Lung (tissue), 12 donors: ENCODE results near the gene MLKL. TPM values are rescaled to one million over a fixed set of nuclear protein-coding genes. Genes with fewer than 3 reads are reported as not detected.

ENCODE experiments used
- ATAC-seq: fragments of 200-7000 bp; cut with Tn5 transposase; one replicate; pipeline ENCODE4 v1.9.1; 2020; ENCODE audit warnings: moderate number of reproducible peaks; ENCODE audit not compliant: insufficient read depth, low FRiP score
- DNase-seq, 3 donors: peaks; one replicate each; pipeline ENCODE4 v3.0.0-alpha.2; 2013 to 2017
- H3K27ac ChIP-seq, 2 donors: one replicate each; pipeline ENCODE4 v1.5.1; 2013; ENCODE audit warnings: mild to moderate bottlenecking in 2 of 2, moderate library complexity in 2 of 2, control low read depth in 1 of 2, inconsistent platforms in 1 of 2, low read depth in 1 of 2, low read length in 1 of 2
- H3K27me3 ChIP-seq, 3 donors: one replicate each; pipeline ENCODE4 v1.5.1; 2013; ENCODE audit warnings: low read length in 2 of 3; ENCODE audit not compliant: control insufficient read depth in 3 of 3, insufficient read depth in 3 of 3
- H3K36me3 ChIP-seq, 4 donors: one replicate each; pipeline ENCODE4 v1.5.1; 2013; ENCODE audit warnings: low read length in 4 of 4, mild to moderate bottlenecking in 1 of 4, moderate library complexity in 1 of 4; ENCODE audit not compliant: control insufficient read depth in 4 of 4, insufficient read depth in 4 of 4
- H3K4me1 ChIP-seq, 5 donors: one replicate each; pipeline ENCODE4 v1.5.1; 2013; ENCODE audit warnings: low read length in 5 of 5, mild to moderate bottlenecking in 2 of 5, moderate library complexity in 1 of 5; ENCODE audit not compliant: control insufficient read depth in 5 of 5, insufficient read depth in 5 of 5
- H3K4me3 ChIP-seq: one replicate; pipeline ENCODE4 v1.5.1; 2013; ENCODE audit warnings: mild to moderate bottlenecking, control low read depth, moderate library complexity
- H3K9ac ChIP-seq, 2 donors: one replicate each; pipeline ENCODE4 v1.5.1; 2013; ENCODE audit warnings: low read length in 2 of 2, control low read depth in 1 of 2; ENCODE audit not compliant: insufficient read depth in 1 of 2
- H3K9me3 ChIP-seq, 4 donors: one replicate each; pipeline ENCODE4 v1.5.1; 2013; ENCODE audit warnings: low read length in 3 of 4, mild to moderate bottlenecking in 1 of 4, moderate library complexity in 1 of 4; ENCODE audit not compliant: control insufficient read depth in 4 of 4, insufficient read depth in 3 of 4
- WGBS, 2 donors: extraction: QIAGEN DNeasy Blood & Tissue Kit; methylation state at CpG; one replicate each; pipeline ENCODE4 v1.1.7; 2013; 5-methylcytosine and 5-hydroxymethylcytosine counted together
- polyA plus RNA-seq, 2 donors: library from polyadenylated mRNA; stranded (reverse); fragments of 200-250 nt; gene quantifications; one replicate each; pipeline ENCODE4 v1.2.1, GENCODE V29; 2013
- total RNA-seq, 2 donors: library from RNA; depleted of rRNA in 1 of 2; stranded (reverse); fragments of >200 nt in 1 of 2; gene quantifications; one replicate each; pipeline ENCODE4 v1.2.1, GENCODE V29; 2014 to 2021
- TF ChIP-seq, protein P1 (sequence below): IDR thresholded peaks from 2 replicates; pipeline ENCODE4 v1.5.1; 2012; ENCODE audit warnings: mild to moderate bottlenecking; ENCODE audit errors: control extremely low read depth, extremely low read depth
- donor health status: control.
- donor health status: control.
- donor health status: Bipolar disorder and iron deficiency.
- donor health status: healthy.
- donor health status: DM: yes; HTN: yes; CAD: no.

MLKL gene
- total and polyA plus RNA-seq, 4 donors = 13.1 to 32.1 (median 22.5) TPM

DNA sequence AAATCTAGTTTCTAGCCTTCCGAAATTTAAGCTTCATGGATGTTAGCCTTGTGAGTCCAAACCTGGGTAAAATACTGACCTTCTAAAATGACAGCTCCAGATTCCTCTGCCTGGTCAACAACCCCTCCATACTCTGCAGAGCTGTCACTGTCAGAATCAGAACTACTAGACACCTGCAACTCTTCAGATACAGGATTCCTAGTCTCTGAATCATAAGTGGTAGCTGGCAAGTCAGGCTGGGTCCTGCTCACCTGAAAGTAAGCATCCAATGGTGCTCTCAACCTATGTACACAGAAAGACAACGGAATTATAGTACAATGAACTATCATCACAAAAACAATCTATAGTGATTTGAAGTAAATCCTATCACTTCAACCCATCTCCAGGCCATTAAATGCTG is 48.8 kb downstream of the MLKL start:
- DNase-seq = no peak
- H3K4me3 ChIP-seq = no peak overlapping the region
- H3K4me1 ChIP-seq = no peaks in the 10 kb centered on the region
- no peak for ATAC-seq
- no peaks in the 10 kb centered on the region for H3K27me3 ChIP-seq
- TF ChIP-seq, protein P1, sequence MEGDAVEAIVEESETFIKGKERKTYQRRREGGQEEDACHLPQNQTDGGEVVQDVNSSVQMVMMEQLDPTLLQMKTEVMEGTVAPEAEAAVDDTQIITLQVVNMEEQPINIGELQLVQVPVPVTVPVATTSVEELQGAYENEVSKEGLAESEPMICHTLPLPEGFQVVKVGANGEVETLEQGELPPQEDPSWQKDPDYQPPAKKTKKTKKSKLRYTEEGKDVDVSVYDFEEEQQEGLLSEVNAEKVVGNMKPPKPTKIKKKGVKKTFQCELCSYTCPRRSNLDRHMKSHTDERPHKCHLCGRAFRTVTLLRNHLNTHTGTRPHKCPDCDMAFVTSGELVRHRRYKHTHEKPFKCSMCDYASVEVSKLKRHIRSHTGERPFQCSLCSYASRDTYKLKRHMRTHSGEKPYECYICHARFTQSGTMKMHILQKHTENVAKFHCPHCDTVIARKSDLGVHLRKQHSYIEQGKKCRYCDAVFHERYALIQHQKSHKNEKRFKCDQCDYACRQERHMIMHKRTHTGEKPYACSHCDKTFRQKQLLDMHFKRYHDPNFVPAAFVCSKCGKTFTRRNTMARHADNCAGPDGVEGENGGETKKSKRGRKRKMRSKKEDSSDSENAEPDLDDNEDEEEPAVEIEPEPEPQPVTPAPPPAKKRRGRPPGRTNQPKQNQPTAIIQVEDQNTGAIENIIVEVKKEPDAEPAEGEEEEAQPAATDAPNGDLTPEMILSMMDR = no peak
- H3K9me3 ChIP-seq = no peaks in the 10 kb centered on the region
- peaks cover 8 to 26% (median 15%) of the 10 kb centered on the region in 4 donors for H3K36me3 ChIP-seq
- no peak overlapping the region for H3K9ac ChIP-seq
- no peak overlapping the region for H3K27ac ChIP-seq
- 89 to 98% methylated on average over 2 of the region's 2 CpGs for WGBS, 2 donors

DNA sequence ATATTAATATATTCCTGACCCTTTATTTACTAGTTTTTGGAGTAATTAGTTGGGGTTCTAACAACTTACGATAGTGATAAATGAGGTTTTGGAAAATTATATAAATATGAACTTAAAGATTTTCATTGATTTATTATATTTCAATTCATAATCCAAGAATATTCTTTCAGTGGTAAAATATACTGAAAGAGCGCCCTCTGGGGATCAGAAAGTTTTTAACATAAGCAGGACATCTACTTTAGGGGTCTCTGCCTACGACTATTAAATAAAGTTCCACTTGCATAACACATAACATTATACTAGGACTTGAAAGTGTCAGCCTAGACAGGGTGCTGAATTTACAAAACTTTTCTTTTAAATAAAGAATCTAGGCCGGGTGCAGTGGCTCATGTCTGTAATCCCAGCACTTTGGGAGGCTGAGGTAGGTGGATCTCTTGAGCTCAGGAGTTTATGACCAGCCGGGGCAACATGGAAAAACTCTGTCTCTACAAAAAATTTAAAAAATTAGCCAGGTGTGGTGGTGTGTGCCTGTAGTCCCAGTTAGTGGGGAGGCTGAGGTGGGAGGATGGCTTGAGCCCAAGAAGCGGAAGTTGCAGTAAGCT is 49.6 kb downstream of the MLKL start:
- ATAC-seq = no peak
- no peaks in the 10 kb centered on the region for H3K4me1 ChIP-seq
- H3K9me3 ChIP-seq = no peaks in the 10 kb centered on the region
- WGBS, 2 donors = 88 to 90% methylated on average over 6 of the region's 6 CpGs
- H3K27ac ChIP-seq = no peak overlapping the region
- TF ChIP-seq, protein P1 = no peak
- H3K4me3 ChIP-seq = no peak overlapping the region
- H3K9ac ChIP-seq = no peak overlapping the region
- peaks cover 8 to 26% (median 16%) of the 10 kb centered on the region in 4 donors for H3K36me3 ChIP-seq
- H3K27me3 ChIP-seq = no peaks in the 10 kb centered on the region
- no peak for DNase-seq

DNA sequence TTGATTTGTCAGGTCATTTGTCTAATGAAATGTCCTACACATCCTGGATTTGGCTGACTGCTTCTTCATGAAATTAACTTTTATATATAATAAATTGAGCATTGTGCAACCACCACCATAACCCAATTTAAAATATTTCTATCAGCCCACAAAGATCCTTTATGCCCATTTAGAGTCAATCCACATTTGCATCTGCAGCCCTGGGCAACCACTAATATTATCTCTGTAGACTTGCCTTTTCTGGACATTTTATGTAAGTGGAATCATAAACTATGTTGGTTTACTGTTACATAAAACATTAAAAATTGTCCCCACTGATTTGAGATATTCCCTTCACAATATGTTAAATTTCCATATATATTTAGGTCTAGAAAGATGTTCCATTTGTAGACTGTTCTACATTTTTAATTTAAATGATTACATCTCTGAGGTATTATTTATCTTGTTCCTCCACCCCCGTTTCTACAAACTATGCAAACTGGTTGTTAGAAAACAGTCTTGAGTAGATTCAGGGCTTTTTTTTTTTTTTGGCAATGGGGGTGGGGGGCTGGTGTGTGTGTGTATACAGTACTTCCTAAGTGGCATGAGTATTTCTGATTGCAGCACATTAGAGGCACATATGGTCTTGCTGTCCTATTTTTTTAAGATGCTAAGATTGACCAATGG is 50.7 kb downstream of the MLKL start:
- Histone ChIP-seq H3K36me3 (peaks cover 8 to 26% (median 19%) of the 10 kb centered on the region in 4 donors), H3K4me3 (no peak overlapping the region), H3K4me1 (no peaks in the 10 kb centered on the region), H3K9ac (no peak overlapping the region), H3K27me3 (no peaks in the 10 kb centered on the region), H3K27ac (no peak overlapping the region), H3K9me3 (no peaks in the 10 kb centered on the region)
- 81 to 82% methylated on average over 1 of the region's 1 CpG for WGBS, 2 donors
- no peak for ATAC-seq
- TF ChIP-seq, protein P1 = no peak
- no peak for DNase-seq

DNA sequence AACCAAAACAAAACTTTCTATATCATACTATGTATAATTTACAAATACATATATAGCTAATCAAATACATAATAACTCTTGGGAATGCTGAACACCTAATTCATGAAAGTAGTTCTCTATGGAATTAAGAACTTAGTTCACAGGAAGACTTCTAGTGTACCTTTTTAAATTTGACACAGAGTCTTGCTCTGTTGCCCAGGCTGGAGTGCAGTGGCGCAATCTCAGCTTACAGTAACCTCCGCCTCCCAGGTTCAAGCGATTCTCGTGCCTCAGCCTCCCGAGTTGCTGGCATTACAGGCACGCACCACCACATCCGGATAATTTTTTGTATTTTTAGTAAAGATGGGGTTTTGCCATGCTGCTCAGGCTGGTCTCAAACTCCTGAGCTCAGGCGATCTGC is 58.7 kb downstream of the MLKL start:
- ATAC-seq = no peak

More for the DNA sequence above, 58.7 kb downstream of the MLKL start:
- H3K9me3 ChIP-seq = no peaks in the 10 kb centered on the region
- DNase-seq = no peak
- WGBS, 2 donors = 97 to 98% methylated on average over 8 of the region's 8 CpGs
- no peaks in the 10 kb centered on the region for H3K27me3 ChIP-seq
- no peak overlapping the region for H3K27ac ChIP-seq
- H3K36me3 ChIP-seq = peaks cover 12 to 27% (median 22%) of the 10 kb centered on the region in 4 donors
- TF ChIP-seq, protein P1 = no peak
- no peaks in the 10 kb centered on the region for H3K4me1 ChIP-seq
- H3K9ac ChIP-seq = no peak overlapping the region
- H3K4me3 ChIP-seq = no peak overlapping the region
